ENCODE measurements around the gene FXR1. TPM values are rescaled to one million over a fixed set of nuclear protein-coding genes. Genes with fewer than 3 reads are reported as not detected.

FXR1 gene
- total and polyA plus RNA-seq, 2 of the 4 experiments (the other 2 are of a cell fraction): 110 to 182 TPM

DNA sequence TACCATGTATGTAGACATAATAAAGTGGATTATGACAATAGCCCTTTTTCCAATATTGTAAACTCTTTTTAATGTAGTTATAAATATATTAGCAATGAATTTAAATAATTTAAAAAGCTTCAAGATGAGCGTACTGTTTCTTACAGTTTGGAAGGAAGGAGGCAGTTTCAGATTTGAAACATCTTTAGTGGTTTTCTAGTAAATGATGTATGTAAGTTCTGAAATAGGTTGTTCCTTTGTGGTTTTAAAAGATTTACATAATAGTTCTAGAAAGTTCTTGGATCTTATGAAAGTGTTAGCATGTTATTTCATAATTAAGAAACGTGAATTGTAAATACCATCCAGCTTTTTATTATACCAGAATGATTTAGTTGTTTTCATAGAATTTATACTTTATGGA lies 61.1 kb downstream of the FXR1 start:
- Histone ChIP-seq H3K27me3 (ENCODE audit: control insufficient read depth, insufficient read depth, low read length) (no peaks in the 10 kb centered on the region), H3K4ac (ENCODE audit: low read depth, low read length) (no peak overlapping the region), H4K20me1 (ENCODE audit: insufficient read depth, low read length) (no peaks in the 10 kb centered on the region), H3K9me1 (ENCODE audit: insufficient read depth, low read length) (0 out of 2 replicates have a peak, but pooled peaks cover 4% of the 10 kb centered on the region), H3K56ac (ENCODE audit: extremely low read depth, insufficient read depth, low read length) (no peak overlapping the region), H3K36me3 (ENCODE audit: control insufficient read depth, insufficient read depth, low read length) (peaks cover 22% of the 10 kb centered on the region), H3K4me1 (ENCODE audit: control insufficient read depth, insufficient read depth, low read length) (no peaks in the 10 kb centered on the region), H2BK15ac (ENCODE audit: low read depth, low read length) (no peak overlapping the region), H3K4me2 (ENCODE audit: low read depth, low read length) (no peak overlapping the region), H3K79me1 (ENCODE audit: low read depth in 1 of 2, low read length in 2 of 2) (peaks cover 5 to 13% of the 10 kb centered on the region in 2 experiments; a peak in 2 of 4 replicates), H2BK20ac (ENCODE audit: low read depth, low read length) (no peak overlapping the region), H3K9ac (ENCODE audit: low read depth, low read length) (no peak overlapping the region), H3K23ac (ENCODE audit: low read depth, low read length) (no peak overlapping the region), H3K4me3 (ENCODE audit: insufficient read depth, low read depth, low read length) (no peak overlapping the region), H2AK5ac (ENCODE audit: low read depth, low read length) (no peak overlapping the region), H4K8ac (ENCODE audit: low read depth in 2 of 2, low read length in 2 of 2) (no peak overlapping the region), H2BK120ac (ENCODE audit: low read depth, low read length) (no peak overlapping the region), H3K18ac (ENCODE audit: low read depth, low read length) (no peak overlapping the region), H2AK9ac (replicated peaks; ENCODE audit: low read depth, low read length, poor library complexity) (no peak overlapping the region), H4K91ac (ENCODE audit: insufficient read depth, low read depth, low read length) (no peak overlapping the region), H2AFZ (replicated peaks; ENCODE audit: low read length, poor library complexity) (no peak overlapping the region), H3K27ac (ENCODE audit: insufficient read depth, low read length) (no peak overlapping the region), H3K9me3 (ENCODE audit: control insufficient read depth, insufficient read depth, low read length) (no peaks in the 10 kb centered on the region), H2BK5ac (ENCODE audit: low read depth, low read length, poor library complexity, severe bottlenecking) (no peak overlapping the region), H4K5ac (ENCODE audit: low read depth, low read length) (no peak overlapping the region), H3K14ac (replicated peaks; ENCODE audit: low read depth, low read length) (no peak overlapping the region)
- DNase-seq: no peak
- intact Hi-C loops (cut with micrococcal nuclease) (loop anchor here (5.0 to 10.0 kb wide), 2 partner anchors 41 to 359 kb away; no protein-coding TSS in a partner anchor), dilution Hi-C loops (cut with HindIII; ENCODE audit: low sequenced_read_pairs, unreplicated experiment) (no loop called here), in situ Hi-C loops (cut with MboI; ENCODE audit: low sequenced_read_pairs) (loop anchor here (25.0 kb wide), 1 partner anchor 1386 kb away; no protein-coding TSS in a partner anchor)
- ChIA-PET CTCF (no interaction called here), POLR2A (ENCODE audit: unreplicated experiment) (no interaction called here)
- WGBS, 2 experiments (ENCODE audit: extremely low coverage in 2 of 2, insufficient read length in 1 of 2): no CpG with 5 or more reads among the region's 2 CpGs
- no TSS peak for BruUV-seq (replicated peaks)
- no peak for TF ChIP-seq MAZ (IDR thresholded peaks at IDR 0.05; ENCODE audit: borderline replicate concordance, low read depth, low read length)
- no peak for TF ChIP-seq CHD1 (IDR thresholded peaks at IDR 0.05; ENCODE audit: low read depth, low read length)
- no peak for TF ChIP-seq POLR2A (IDR thresholded peaks at IDR 0.05; ENCODE audit: low read depth, low read length)
- no peak for TF ChIP-seq RCOR1 (IDR thresholded peaks at IDR 0.05; ENCODE audit: insufficient replicate concordance, low read length)
- TF ChIP-seq, protein P1, sequence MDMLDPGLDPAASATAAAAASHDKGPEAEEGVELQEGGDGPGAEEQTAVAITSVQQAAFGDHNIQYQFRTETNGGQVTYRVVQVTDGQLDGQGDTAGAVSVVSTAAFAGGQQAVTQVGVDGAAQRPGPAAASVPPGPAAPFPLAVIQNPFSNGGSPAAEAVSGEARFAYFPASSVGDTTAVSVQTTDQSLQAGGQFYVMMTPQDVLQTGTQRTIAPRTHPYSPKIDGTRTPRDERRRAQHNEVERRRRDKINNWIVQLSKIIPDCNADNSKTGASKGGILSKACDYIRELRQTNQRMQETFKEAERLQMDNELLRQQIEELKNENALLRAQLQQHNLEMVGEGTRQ (IDR thresholded peaks at IDR 0.05; ENCODE audit: low read depth, low read length): no peak
- no peak for TF ChIP-seq RFX5 (IDR thresholded peaks at IDR 0.05; ENCODE audit: low read depth, low read length)
- TF ChIP-seq RAD21 (IDR thresholded peaks at IDR 0.05; ENCODE audit: low read length): no peak
- TF ChIP-seq CEBPB (IDR thresholded peaks at IDR 0.05; ENCODE audit: low read depth, low read length): no peak
- no peak for TF ChIP-seq SMC3 (IDR thresholded peaks at IDR 0.05; ENCODE audit: low read depth, low read length)
- ATAC-seq (ENCODE audit: low read depth): no peak
